ENCODE results near the gene DFFB. TPM values are rescaled to one million over a fixed set of nuclear protein-coding genes. Genes with fewer than 3 reads are reported as not detected.
"Not testable (repeated sequence)": the region's sequence is repeated elsewhere in the genome, so short reads cannot be mapped to it uniquely, and the experiment has no call there.

DFFB gene
- total RNA-seq, 4 donors from 2014 or later = 1.3 to 3.6 (median 3.1) TPM

- intact Hi-C loops (cut with DNase I; ENCODE audit: low total_unique reads) = loop anchor here (5.0 kb wide), 1 partner anchor 1832 kb away; no protein-coding TSS in a partner anchor
- Histone ChIP-seq H3K4me1 (no peaks in the 10 kb centered on the region), H3K4me3 (no peak overlapping the region), H3K27me3 (peaks cover 0 to 21% (median 0%) of the 10 kb centered on the region in 3 donors), H3K36me3 (no peaks in the 10 kb centered on the region), H3K27ac (no peak overlapping the region), H3K9me3 (no peaks in the 10 kb centered on the region)
- DNase-seq = no peak
- ATAC-seq = no peak
- in situ Hi-C loops (cut with MboI; ENCODE audit: low sequenced_read_pairs in 4 of 4) = no loop called here
- TF ChIP-seq POLR2A (IDR thresholded peaks at IDR 0.05) = no peak
- TF ChIP-seq CTCF (IDR thresholded peaks at IDR 0.05 in 4 of 5, conservative IDR thresholded peaks at IDR 0.05 in 1 of 5) = no peak
Observed at GRCh38 chr1:3914911-3915310, 57.6 kb downstream of the DFFB start.

GRCh38 chr1:3915551-3916121, 58.4 kb downstream of the DFFB start:
- no peak for TF ChIP-seq CTCF (IDR thresholded peaks at IDR 0.05 in 4 of 5, conservative IDR thresholded peaks at IDR 0.05 in 1 of 5)
- no peak for TF ChIP-seq POLR2A (IDR thresholded peaks at IDR 0.05)
- Histone ChIP-seq H3K36me3 (no peaks in the 10 kb centered on the region), H3K9me3 (no peaks in the 10 kb centered on the region), H3K27ac (no peak overlapping the region), H3K27me3 (peaks cover 0 to 20% (median 0%) of the 10 kb centered on the region in 3 donors), H3K4me3 (no peak overlapping the region), H3K4me1 (no peaks in the 10 kb centered on the region)
- intact Hi-C loops (cut with DNase I; ENCODE audit: low total_unique reads) (no loop called here), in situ Hi-C loops (cut with MboI; ENCODE audit: low sequenced_read_pairs in 4 of 4) (no loop called here)
- DNase-seq = no peak
- no peak for ATAC-seq

GRCh38 chr1:3917761-3918160, 60.5 kb downstream of the DFFB start:
- Histone ChIP-seq H3K4me3 (no peak overlapping the region), H3K9me3 (no peaks in the 10 kb centered on the region), H3K4me1 (no peaks in the 10 kb centered on the region), H3K27me3 (peaks cover 0 to 9% (median 0%) of the 10 kb centered on the region in 3 donors), H3K36me3 (no peaks in the 10 kb centered on the region), H3K27ac (no peak overlapping the region)
- DNase-seq (no peak), ATAC-seq (no peak)
- intact Hi-C loops (cut with DNase I; ENCODE audit: low total_unique reads) (no loop called here), in situ Hi-C loops (cut with MboI; ENCODE audit: low sequenced_read_pairs in 4 of 4) (no loop called here)
- TF ChIP-seq CTCF (IDR thresholded peaks at IDR 0.05 in 4 of 5, conservative IDR thresholded peaks at IDR 0.05 in 1 of 5) (no peak), POLR2A (IDR thresholded peaks at IDR 0.05) (no peak)

- DNase-seq; H3K4me3 ChIP-seq; H3K4me1 ChIP-seq; H3K27ac ChIP-seq; in situ Hi-C loops (cut with MboI; ENCODE audit: low sequenced_read_pairs in 4 of 4); intact Hi-C loops (cut with DNase I; ENCODE audit: low total_unique reads); H3K9me3 ChIP-seq; H3K36me3 ChIP-seq; ATAC-seq: not testable (repeated sequence)
- H3K27me3 ChIP-seq = peaks cover 0 to 15% (median 0%) of the 10 kb centered on the region in 3 donors
Observed at GRCh38 chr1:3918359-3918758, 61.1 kb downstream of the DFFB start.

GRCh38 chr1:3918966-3919611, 61.8 kb downstream of the DFFB start:
- Histone ChIP-seq H3K4me1 (no peaks in the 10 kb centered on the region), H3K27ac (no peak overlapping the region), H3K27me3 (peaks cover 3 to 23% (median 5%) of the 10 kb centered on the region in 3 donors), H3K4me3 (no peak overlapping the region), H3K9me3 (no peaks in the 10 kb centered on the region), H3K36me3 (no peaks in the 10 kb centered on the region)
- no peak for DNase-seq
- in situ Hi-C loops (cut with MboI; ENCODE audit: low sequenced_read_pairs in 4 of 4) (no loop called here), intact Hi-C loops (cut with DNase I; ENCODE audit: low total_unique reads) (no loop called here)
- TF ChIP-seq POLR2A (IDR thresholded peaks at IDR 0.05) (no peak), CTCF (IDR thresholded peaks at IDR 0.05 in 4 of 5, conservative IDR thresholded peaks at IDR 0.05 in 1 of 5) (no peak)
- ATAC-seq = no peak
